GM06990 (cell line): Measurements from ENCODE around the gene PPIP5K2.
A peak's percentile ranks its signal among the peaks of the same experiment; 100 is the strongest.
"Not testable (repeated sequence)": the region's sequence is repeated elsewhere in the genome, so short reads cannot be mapped to it uniquely, and the experiment has no call there.

Experiments
- DNase-seq: peaks from one replicate; pipeline ENCODE4 v3.0.0-alpha.2; 2011; ENCODE audit not compliant: insufficient read length; ENCODE audit errors: extremely low read depth
- H3K27me3 ChIP-seq: replicated peaks from 2 replicates; pipeline ENCODE4 v1.6.0; 2011; ENCODE audit warnings: low read length; ENCODE audit not compliant: control insufficient read depth, insufficient read depth
- H3K36me3 ChIP-seq: 2 replicates; pipeline ENCODE4 v1.5.1; 2011; ENCODE audit warnings: low read length; ENCODE audit not compliant: control insufficient read depth, insufficient read depth
- H3K4me3 ChIP-seq: replicated peaks from 2 replicates; pipeline ENCODE4 v1.5.1; 2011; ENCODE audit warnings: low read depth, mild to moderate bottlenecking, control low read depth, low read length
- TF ChIP-seq, protein P1 (sequence below): IDR thresholded peaks from 2 replicates; pipeline ENCODE4 v1.5.1; 2011; ENCODE audit warnings: low read length, control low read depth, mild to moderate bottlenecking, inconsistent platforms; ENCODE audit not compliant: insufficient read depth, poor library complexity, severe bottlenecking

PPIP5K2 gene

DNA sequence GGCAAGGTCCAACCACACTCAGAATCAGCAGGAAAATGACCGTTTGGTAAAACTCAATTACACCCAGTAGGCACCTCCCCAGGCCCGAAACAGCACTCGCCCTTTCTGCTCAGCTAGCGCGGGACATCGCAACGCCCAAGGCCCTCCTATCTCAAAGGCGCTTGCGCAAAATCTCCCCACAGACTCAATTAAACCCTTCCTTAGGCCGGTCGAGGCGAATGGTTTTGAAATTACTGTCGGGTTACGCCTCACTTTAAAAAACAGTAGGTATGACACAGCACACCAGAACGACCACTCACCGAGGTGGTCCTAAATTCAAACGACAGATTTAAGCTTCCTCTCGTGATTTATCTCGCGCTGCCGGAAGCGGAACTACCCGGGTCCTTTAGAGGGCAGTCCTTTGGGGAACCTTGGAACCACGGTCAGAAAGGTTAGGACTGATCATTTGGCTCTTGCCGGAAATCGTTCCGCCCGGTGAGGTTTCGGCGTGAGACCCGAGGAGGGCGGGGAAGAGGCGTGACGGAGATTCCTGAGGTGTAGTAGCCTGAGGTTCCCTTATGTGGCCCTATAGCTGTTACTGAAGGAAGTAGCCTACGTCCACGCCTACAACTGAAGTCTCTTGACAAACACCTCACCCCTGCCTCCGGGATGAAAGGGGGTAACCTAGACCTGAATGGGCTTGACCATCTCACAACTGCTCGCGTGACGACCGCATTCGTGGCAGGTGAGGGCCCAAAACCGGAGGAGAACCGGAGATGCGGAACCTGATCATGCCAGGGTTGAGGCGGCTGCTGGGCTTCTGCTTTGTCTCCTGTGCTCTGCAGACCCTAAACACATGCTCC lies at the start of gene PPIP5K2, which contains the start of gene GIN1:
TSS of gene PPIP5K2 (plus strand) at position 537 of the 842 bp plus-strand sequence. CDS start 9,289 bp downstream, outside the sequence.
TSS of gene GIN1 (minus strand) at position 374 of the 842 bp plus-strand sequence. CDS start 11,431 bp downstream, outside the sequence.
- peak; percentile 98 for DNase-seq
- H3K36me3 ChIP-seq, result no peaks in the 10 kb centered on the region
- TF ChIP-seq, protein P1, sequence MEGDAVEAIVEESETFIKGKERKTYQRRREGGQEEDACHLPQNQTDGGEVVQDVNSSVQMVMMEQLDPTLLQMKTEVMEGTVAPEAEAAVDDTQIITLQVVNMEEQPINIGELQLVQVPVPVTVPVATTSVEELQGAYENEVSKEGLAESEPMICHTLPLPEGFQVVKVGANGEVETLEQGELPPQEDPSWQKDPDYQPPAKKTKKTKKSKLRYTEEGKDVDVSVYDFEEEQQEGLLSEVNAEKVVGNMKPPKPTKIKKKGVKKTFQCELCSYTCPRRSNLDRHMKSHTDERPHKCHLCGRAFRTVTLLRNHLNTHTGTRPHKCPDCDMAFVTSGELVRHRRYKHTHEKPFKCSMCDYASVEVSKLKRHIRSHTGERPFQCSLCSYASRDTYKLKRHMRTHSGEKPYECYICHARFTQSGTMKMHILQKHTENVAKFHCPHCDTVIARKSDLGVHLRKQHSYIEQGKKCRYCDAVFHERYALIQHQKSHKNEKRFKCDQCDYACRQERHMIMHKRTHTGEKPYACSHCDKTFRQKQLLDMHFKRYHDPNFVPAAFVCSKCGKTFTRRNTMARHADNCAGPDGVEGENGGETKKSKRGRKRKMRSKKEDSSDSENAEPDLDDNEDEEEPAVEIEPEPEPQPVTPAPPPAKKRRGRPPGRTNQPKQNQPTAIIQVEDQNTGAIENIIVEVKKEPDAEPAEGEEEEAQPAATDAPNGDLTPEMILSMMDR, result no peak

DNA sequence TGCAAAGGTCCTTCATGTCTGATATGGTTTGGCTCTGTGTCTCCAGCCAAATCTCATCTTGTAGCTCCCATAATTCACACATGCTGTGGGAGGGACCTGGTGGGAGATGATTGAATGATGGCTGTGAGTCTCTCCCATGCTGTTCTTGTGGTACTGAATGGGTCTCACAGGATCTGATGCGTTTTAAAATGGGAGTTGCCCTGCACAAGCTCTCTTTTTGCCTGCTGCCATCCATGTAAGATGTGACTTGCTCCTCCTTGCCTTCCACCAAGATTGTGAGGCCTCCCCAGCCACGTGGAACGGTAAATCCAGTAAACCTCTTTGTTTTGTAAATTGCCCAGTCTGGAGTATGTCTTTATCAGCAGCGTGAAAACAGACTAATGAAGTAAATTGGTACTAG lies 46.6 kb upstream of the PPIP5K2 start:
- H3K4me3 ChIP-seq, H3K36me3 ChIP-seq, H3K27me3 ChIP-seq, DNase-seq: not testable (repeated sequence)

More for the DNA sequence above, at the start of gene PPIP5K2, which contains the start of gene GIN1:
- peak within 1 kb of the TSS; percentile 98 for H3K4me3 ChIP-seq
- H3K27me3 ChIP-seq, result no peaks in the 10 kb centered on the region

DNA sequence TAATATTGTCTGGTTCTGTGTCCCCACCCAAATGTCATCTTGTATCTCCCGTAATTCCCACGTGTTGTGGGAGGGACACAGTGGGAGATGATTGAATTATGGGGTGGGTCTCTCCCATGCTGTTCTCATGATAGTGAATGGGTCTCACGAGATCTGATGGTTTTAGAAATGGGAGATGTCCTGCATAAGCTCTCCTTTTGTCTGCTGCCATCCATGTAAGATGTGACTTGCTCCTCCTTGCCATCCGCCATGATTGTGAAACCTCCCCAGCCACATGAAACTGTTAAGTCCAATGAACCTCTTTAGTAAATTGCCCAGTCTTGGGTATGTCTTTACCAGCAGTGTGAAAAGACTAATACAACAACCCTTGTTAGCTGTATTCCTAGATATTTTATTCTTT lies 44.7 kb upstream of the PPIP5K2 start:
- H3K4me3 ChIP-seq, result no peak overlapping the region
- no peak for DNase-seq
- no peaks in the 10 kb centered on the region for H3K27me3 ChIP-seq
- no peaks in the 10 kb centered on the region for H3K36me3 ChIP-seq
- TF ChIP-seq, protein P1, result no peak

DNA sequence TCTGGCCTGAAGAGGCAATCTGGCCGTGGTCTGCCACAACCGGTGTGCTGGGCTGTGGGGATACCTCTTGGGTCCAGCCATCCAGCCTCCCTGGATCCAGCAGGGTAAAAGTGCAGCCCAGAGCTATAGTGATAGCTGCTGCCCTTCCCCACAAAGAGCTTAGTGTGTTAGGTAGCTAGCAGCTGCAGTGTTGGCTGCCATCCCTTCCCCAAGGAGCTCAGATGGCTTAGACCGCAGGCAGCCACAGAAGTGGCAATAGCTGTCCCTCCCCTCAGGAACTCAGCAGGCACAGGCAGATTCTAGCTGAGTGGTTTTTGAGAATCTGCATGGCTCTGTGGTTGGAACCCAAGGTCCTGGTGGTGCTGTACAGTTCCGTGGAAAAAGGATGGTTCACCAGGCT lies 40.3 kb upstream of the PPIP5K2 start:
- Histone ChIP-seq H3K27me3 (no peaks in the 10 kb centered on the region), H3K36me3 (no peaks in the 10 kb centered on the region), H3K4me3 (no peak overlapping the region)
- TF ChIP-seq, protein P1, result no peak
- no peak for DNase-seq

DNA sequence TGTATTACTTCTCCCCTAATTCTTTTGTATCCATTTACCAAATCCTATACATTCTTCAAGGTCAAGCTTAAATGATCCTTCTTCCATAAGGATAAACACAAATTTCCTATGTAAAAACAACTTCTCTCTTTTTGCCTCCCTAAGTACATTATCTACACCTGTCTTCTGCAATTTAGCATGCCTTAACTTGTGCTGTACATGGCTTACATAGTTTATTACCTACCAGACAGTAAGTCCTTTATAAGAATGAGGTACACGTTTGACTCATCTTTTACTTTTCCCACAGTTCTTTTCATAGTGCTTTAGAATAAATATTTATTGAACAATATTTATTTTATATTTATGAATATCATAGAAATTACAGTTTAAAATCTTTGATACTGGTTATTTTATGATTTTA lies 33.6 kb upstream of the PPIP5K2 start:
- no peak overlapping the region for H3K4me3 ChIP-seq
- TF ChIP-seq, protein P1, result no peak
- H3K27me3 ChIP-seq, result no peaks in the 10 kb centered on the region
- H3K36me3 ChIP-seq, result no peaks in the 10 kb centered on the region
- DNase-seq, result no peak

DNA sequence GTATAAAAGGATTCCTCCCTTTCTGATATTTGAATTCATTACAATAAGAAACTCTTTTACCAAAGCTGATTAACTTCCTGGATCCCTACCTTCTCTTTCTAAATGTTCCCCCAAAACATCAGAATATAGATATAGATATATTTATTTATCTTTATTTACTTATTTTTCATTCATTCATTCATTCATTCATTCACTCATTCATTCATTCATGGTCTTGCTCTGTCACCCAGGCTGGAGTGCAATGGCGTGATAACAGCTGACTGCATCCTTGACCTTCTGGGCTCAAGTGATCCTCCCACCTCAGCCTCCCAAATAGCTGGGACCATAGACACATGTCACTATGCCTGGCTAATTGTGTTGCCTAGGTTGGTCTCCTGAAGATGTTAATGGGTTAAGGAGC lies 30.8 kb upstream of the PPIP5K2 start:
- no peak for DNase-seq
- H3K4me3 ChIP-seq, result no peak overlapping the region
- no peaks in the 10 kb centered on the region; the same call in 1 of the 2 replicates for H3K36me3 ChIP-seq
- TF ChIP-seq, protein P1, result no peak
- no peaks in the 10 kb centered on the region for H3K27me3 ChIP-seq
